HFF-Myc (cell line): ENCODE results near the gene PLEKHD1.

ENCODE experiments used
- DNase-seq: peaks from one replicate; pipeline ENCODE4 v3.0.0-alpha.2; 2011; ENCODE audit warnings: low read depth; ENCODE audit errors: extremely low read depth
- H3K4me3 ChIP-seq: replicated peaks from 2 replicates; pipeline ENCODE4 v1.5.1; 2011; ENCODE audit warnings: low read depth, mild to moderate bottlenecking, control low read depth, low read length
- CTCF ChIP-seq: IDR thresholded peaks from 2 replicates; pipeline ENCODE4 v1.5.1; 2012; ENCODE audit warnings: mild to moderate bottlenecking, low read depth, low read length, control low read depth; ENCODE audit errors: missing control alignments

Gene PLEKHD1

GRCh38 chr14:69505338-69506240 is 21.1 kb downstream of the PLEKHD1 start:
- no peak for TF ChIP-seq CTCF
- no peak overlapping the region for H3K4me3 ChIP-seq
- no peak for DNase-seq

GRCh38 chr14:69506241-69506595 is 21.7 kb downstream of the PLEKHD1 start:
- H3K4me3 ChIP-seq: no peak overlapping the region
- no peak for DNase-seq
- no peak for TF ChIP-seq CTCF

GRCh38 chr14:69518289-69519101 is 34.0 kb downstream of the PLEKHD1 start:
- no peak for TF ChIP-seq CTCF
- no peak for DNase-seq
- no peak overlapping the region for H3K4me3 ChIP-seq

- H3K4me3 ChIP-seq: no peak overlapping the region
- DNase-seq: no peak
- TF ChIP-seq CTCF: no peak
Observed at GRCh38 chr14:69519204-69520100, 34.9 kb downstream of the PLEKHD1 start.

GRCh38 chr14:69522026-69522425 is 37.5 kb downstream of the PLEKHD1 start:
- DNase-seq: no peak
- H3K4me3 ChIP-seq: no peak overlapping the region
- TF ChIP-seq CTCF: no peak

- no peak overlapping the region for H3K4me3 ChIP-seq
- no peak for TF ChIP-seq CTCF
- DNase-seq: no peak
Observed at GRCh38 chr14:69525896-69526295, 41.4 kb downstream of the PLEKHD1 start.
